Head of caudate nucleus (tissue), 42 donors: ENCODE results near the gene C3orf80.
"Not testable (repeated sequence)": the region's sequence is repeated elsewhere in the genome, so short reads cannot be mapped to it uniquely, and the experiment has no call there.

Experiments used
- DNase-seq, 42 donors: peaks; one replicate each; pipeline versions ENCODE4 v3.0.0 to v3.0.0-alpha.2; 2020 to 2021; ENCODE audit warnings: mixed read lengths in 7 of 42
- intact Hi-C: fragments of 100-400 bp; cut with DNase I; formaldehyde crosslinking; loops from one replicate; pipeline ENCODE4 v1.15.0; 2022

The C3orf80 gene

GRCh38 chr3:160205606-160206005, 19.6 kb upstream of the C3orf80 start:
- intact Hi-C loops = no loop called here
- DNase-seq = no peak

DNA sequence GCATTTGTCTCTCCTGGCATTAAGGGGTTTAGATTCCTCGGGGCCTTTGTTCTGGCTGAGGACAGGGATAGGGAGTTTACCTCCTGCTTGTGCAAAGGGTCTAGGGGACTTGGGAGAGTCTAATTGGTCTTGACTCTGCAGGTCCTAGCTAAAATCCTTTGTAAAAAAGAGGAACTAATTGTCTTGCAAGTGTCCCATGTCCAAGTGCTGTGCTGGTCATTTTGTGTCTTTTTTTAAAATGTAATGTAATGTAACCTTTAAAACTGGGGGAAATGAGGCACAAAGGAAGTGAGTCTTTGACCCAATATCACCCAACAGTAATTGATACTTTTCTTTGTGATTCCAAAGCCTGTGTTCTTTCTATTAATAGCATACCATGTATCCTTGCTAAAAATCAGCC, 14.9 kb upstream of the C3orf80 start:
- DNase-seq = no peak
- intact Hi-C loops = no loop called here

DNA sequence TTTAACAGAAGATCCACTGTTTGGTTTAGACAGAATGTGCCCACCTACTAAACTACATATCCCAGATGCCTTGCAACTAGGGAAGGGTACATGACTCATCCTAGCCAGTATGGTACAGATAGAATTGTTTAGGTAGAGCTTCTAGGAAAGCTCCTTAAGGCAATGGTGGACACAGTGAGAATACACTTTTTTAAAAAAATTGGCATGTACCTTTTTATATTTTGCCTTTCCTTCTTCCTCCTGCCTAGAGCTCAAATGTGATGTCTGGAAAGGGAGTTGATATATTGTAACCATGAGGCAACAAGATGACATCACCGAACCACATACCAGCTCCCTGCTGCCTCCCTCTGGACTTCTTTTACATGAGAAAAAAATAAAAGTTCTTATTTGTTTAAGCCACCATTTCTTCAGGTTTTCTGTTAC, 14.4 kb upstream of the C3orf80 start:
- intact Hi-C loops = no loop called here
- DNase-seq = no peak

GRCh38 chr3:160213191-160213590, 12.0 kb upstream of the C3orf80 start:
- no peak for DNase-seq
- intact Hi-C loops = no loop called here

- DNase-seq = no peak
- intact Hi-C loops = no loop called here
These were observed 7.5 kb upstream of the C3orf80 start for GRCh38 chr3:160217675-160218074.

DNA sequence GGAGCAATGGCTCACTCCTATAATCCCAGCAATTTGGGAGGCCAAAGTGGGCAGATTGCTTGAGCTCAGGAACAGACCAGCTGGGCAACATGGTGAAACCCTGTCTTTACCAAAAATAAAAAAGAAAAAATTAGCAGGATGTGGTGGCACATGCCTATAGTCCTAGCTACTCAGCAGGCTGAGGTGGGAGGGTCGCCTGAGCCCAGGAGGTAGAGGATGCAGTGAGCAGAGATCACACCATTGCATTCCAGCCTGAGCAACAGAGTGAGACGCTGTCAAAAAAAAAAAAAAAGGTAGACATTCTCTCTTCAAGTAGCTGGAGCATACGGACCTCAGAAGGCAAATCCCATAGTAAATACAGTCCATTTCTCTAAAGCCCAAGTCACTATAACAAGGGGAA, 7.1 kb upstream of the C3orf80 start:
- intact Hi-C loops = no loop called here

DNA sequence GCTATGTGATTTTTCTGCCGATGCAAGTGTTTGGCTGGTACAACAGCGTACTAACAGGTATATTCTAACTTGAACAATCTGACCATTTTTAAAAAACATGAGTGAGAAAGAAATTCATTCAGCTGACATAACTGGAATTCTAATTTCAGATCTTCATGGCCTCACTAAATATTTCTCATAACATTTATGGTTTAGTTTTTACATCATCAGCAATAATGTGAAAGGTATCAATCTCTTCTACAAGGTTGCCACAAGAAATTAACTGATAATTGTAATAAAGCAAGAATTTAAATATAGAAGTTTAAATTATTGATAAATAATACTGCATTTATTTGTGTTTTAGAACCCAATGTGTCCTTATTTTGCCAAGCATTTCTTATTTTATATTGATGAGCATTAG, 5.2 kb upstream of the C3orf80 start:
- intact Hi-C loops = no loop called here
- DNase-seq = no peak

More for the DNA sequence above, 7.1 kb upstream of the C3orf80 start:
- DNase-seq = no peak

GRCh38 chr3:160221019-160221418, 4.2 kb upstream of the C3orf80 start:
- intact Hi-C loops = no loop called here
- no peak for DNase-seq

DNA sequence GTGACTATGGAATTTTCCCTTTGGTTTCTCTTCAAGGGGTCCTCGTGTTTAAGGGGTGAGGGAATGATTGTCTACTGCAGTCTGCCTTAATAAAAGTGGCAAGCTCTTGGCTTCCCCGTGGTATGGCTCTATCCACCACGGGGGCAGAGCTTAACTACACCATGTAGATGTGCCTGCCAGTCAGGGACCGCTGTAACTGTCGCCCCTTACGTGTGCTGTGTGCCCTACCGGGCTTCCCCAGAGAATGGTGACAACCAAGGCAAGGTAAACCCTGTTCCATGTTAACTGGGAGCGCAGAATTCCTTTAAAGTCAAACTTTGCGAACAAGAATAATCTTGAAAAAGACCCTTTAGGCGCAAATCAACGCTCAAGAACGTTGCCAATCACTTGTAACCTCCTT, 966 bp upstream of the C3orf80 start:
- intact Hi-C loops = no loop called here
- DNase-seq = no peak

DNA sequence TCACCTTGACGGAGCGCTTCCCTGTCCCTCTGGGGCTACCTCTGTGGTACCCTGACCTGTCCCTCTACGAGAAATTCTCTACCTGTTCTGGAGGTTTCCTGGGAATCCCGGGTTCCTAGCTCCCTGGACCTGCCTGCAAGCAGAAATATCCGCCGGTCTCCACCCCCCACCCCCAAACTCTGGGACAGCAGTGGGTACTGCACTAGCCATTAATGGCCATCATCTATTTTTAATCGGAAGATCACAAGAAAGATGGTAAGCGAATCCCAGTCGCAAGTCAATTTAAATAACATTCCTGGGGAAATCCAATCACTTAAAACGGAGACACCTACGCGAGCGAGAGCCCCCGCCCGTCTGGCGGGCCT, 429 bp upstream of the C3orf80 start:
- intact Hi-C loops = no loop called here
- DNase-seq = peak in 5 of 42 donors; percentile 9 to 23 (median 13)

DNA sequence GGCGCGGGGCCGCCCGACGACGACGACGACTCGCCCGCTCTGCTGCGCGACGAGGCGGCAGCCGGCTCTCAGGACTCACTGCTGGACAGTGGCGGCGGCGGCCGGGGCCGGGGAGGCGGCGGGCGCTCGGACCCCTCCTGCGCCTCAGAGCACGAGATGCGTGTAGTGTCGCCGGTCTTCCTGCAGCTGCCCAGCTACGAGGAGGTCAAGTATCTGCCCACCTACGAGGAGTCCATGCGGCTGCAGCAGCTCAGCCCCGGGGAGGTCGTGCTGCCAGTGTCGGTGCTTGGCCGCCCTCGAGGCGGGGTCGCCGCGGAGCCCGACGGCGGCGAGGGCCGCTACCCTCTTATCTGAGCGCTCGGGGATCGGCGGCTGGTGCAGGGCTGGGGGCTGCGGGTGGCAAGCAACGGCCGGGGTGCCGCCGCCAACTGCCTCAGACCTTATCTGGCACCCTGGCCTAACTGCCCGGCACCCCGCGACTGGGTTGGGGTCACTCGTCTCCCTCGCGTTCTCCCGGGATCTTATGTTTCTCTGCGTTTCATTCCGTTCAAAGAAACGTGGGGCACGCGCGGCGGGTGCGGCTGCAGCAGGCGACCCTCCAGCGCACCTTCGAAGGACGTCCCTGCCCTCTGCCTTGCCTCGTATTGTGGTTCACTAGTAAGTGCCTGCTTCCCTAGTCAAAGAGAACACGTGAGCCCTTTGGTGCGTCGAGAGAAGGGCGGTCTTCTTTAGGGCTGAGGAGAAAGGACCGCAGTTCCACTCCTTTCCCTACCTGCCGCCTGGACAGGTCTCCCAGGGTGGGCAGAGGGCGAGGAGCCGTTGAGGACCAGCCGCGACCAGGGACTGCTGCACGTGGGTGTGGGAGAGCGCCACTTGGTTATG, 1.0 kb downstream of the C3orf80 start:
- intact Hi-C loops = no loop called here
- peak in 2 of 42 donors; percentile 3 for DNase-seq

GRCh38 chr3:160227419-160227818, 2.2 kb downstream of the C3orf80 start:
- DNase-seq = no peak
- intact Hi-C loops = no loop called here

DNA sequence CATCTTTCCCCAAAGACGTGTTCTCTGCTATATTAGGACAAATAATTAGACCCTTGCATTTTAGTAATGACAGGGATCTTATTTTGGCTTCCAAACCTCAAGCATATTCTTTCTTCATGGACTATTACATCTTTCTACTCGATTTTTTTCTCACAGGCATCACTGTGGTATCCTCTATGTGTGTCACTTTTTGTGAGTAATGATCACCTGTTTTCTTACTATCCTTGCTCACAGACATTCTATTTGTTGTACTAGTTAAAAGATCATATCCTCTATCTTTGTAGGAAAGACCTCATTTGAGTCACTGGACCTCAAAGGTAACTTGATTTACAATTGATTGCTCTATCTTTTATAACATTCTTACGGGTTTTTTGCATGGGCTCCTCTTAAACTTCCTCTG, 6.8 kb downstream of the C3orf80 start:
- DNase-seq = no peak
- intact Hi-C loops = no loop called here

DNA sequence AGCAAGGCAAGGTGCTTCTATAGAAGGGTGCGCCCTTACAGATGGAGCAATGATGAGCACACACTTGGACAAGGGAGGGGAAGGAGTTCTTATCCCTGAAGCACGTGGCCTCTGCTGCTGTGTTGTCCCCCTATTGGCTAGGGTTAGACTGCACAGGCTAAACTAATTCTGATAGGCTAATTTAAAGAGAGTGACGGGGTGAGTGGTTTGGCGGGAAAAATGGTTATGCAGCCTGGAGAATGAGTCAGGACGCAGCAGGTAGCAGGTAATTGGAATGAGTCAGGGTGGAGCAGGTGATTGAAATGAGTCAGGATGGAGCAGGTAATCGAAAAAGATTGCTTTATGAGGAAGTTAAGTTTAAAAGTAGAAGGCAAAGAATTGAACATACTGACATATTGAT, 15.5 kb downstream of the C3orf80 start:
- intact Hi-C loops, DNase-seq: not testable (repeated sequence)

DNA sequence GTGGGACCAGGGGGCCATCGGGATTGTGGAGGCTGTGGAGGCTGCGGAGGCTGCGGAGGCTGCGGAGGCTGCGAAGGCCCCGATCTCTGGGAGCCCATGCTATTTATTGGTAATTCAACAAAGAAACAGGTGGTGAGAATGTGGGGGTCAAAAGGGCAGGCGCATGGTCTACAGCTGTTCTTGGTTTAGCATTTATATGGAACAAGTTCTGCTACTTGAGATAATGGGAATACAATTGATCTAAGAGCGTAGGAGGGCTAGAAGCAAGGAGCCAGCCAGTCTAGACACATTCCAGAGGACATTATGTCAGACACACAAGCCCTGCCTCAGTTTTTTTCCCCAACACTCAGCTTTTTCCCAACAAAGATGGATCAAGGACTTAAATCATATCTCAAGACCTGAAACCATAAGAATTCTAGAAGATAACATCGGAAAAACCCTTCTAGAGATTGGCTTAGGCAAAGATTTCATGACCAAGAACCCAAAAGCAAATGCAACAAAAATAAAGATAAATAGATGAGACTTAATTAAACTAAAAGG, 20.1 kb downstream of the C3orf80 start:
- DNase-seq = no peak
- intact Hi-C loops = no loop called here

- intact Hi-C loops = no loop called here
- no peak for DNase-seq
These were observed 22.5 kb downstream of the C3orf80 start for GRCh38 chr3:160247766-160248165.

- DNase-seq = no peak
- intact Hi-C loops = no loop called here
These were observed 28.1 kb downstream of the C3orf80 start for GRCh38 chr3:160253298-160253697.

DNA sequence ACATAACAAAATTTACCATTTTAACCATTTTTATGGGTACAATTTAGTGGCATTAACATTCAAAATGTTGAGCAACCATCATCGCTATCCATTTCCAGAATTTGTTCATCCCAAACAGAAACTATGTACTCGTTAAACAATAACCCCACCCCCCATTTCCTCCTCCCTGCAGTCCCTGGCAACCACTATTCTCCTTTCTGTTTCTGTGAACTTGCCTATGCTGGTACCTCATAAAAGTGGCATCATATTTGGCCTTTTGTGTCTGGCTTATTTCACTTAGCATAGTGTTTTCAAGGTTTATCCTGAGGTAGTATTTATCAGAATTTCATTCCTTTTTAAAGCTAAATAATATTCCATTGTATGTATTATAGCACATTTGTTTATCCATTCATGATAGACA, 32.4 kb downstream of the C3orf80 start:
- DNase-seq = no peak
- intact Hi-C loops = no loop called here

GRCh38 chr3:160259589-160259988, 34.4 kb downstream of the C3orf80 start:
- intact Hi-C loops = no loop called here
- DNase-seq = no peak

- intact Hi-C loops = no loop called here
- DNase-seq = no peak
These were observed 35.5 kb downstream of the C3orf80 start for GRCh38 chr3:160260587-160261270.
